ENCODE data around the gene CLCN2.

The CLCN2 gene

GRCh38 chr3:184386047-184386806, 24.8 kb upstream of the CLCN2 start:
- no peak overlapping the region for H3K4me3 ChIP-seq (ENCODE audit: low read length)
- no peak for DNase-seq (ENCODE audit: low read depth)
- no peak for TF ChIP-seq CTCF (conservative IDR thresholded peaks at IDR 0.05; ENCODE audit: low read depth, low read length)

- no peak overlapping the region for H3K4me3 ChIP-seq (ENCODE audit: low read length)
- TF ChIP-seq CTCF (conservative IDR thresholded peaks at IDR 0.05; ENCODE audit: low read depth, low read length) = no peak
- no peak for DNase-seq (ENCODE audit: low read depth)
Observed at GRCh38 chr3:184384856-184385422, 23.5 kb upstream of the CLCN2 start.

- H3K4me3 ChIP-seq (ENCODE audit: low read length) = no peak overlapping the region
- no peak for TF ChIP-seq CTCF (conservative IDR thresholded peaks at IDR 0.05; ENCODE audit: low read depth, low read length)
- DNase-seq (ENCODE audit: low read depth) = no peak
Observed at GRCh38 chr3:184384342-184384741, 22.9 kb upstream of the CLCN2 start.

- TF ChIP-seq CTCF (conservative IDR thresholded peaks at IDR 0.05; ENCODE audit: low read depth, low read length) = no peak
- no peak overlapping the region for H3K4me3 ChIP-seq (ENCODE audit: low read length)
- no peak for DNase-seq (ENCODE audit: low read depth)
Observed at GRCh38 chr3:184383033-184383740, 21.8 kb upstream of the CLCN2 start.

- H3K4me3 ChIP-seq (ENCODE audit: low read length) = no peak overlapping the region
- no peak for TF ChIP-seq CTCF (conservative IDR thresholded peaks at IDR 0.05; ENCODE audit: low read depth, low read length)
- no peak for DNase-seq (ENCODE audit: low read depth)
Observed at GRCh38 chr3:184382326-184383032, 21.1 kb upstream of the CLCN2 start.

- no peak overlapping the region for H3K4me3 ChIP-seq (ENCODE audit: low read length)
- TF ChIP-seq CTCF (conservative IDR thresholded peaks at IDR 0.05; ENCODE audit: low read depth, low read length) = no peak
Observed at GRCh38 chr3:184381261-184382224, 20.1 kb upstream of the CLCN2 start.

More at GRCh38 chr3:184381261-184382224, 20.1 kb upstream of the CLCN2 start:
- no peak for DNase-seq (ENCODE audit: low read depth)
